Activated CD4-positive, alpha-beta T cell treated with anti-CD3 and anti-CD28 coated beads, Interleukin-2, amount 50 U/mL, for 16 hours (primary cell): Measurements from ENCODE around the gene CCT8L2.
"Not testable (repeated sequence)": the region's sequence is repeated elsewhere in the genome, so short reads cannot be mapped to it uniquely, and the experiment has no call there.

Experiments used
- DNase-seq: peaks from one replicate; pipeline ENCODE4 v3.0.0-alpha.2; 2020

Gene CCT8L2

DNA sequence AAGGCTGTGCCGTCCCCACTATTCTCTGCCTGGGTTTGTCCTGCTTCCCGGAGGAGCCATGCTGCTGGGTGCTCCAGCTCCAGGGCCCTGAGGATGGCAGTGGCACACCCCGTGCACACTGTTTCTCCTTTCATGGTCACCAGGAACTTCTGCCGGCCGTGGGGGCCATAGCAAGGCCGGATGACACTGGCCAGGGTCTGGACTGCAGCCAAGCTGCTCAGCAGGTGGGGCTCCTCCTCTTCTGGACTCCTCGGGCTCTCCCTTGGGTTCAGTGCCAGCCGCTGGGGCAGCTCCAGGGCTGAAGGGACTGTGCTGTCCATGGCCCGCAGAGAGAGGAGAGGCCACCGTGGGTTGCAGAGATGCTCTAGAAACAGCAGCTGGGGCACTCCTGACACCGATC is 379 bp downstream of the CCT8L2 start:
- DNase-seq: not testable (repeated sequence)

- not testable (repeated sequence) for DNase-seq
Observed at GRCh38 chr22:16591136-16591535, 1.5 kb downstream of the CCT8L2 start.

- DNase-seq: no peak
Observed at GRCh38 chr22:16586991-16587390, 5.6 kb downstream of the CCT8L2 start.

DNA sequence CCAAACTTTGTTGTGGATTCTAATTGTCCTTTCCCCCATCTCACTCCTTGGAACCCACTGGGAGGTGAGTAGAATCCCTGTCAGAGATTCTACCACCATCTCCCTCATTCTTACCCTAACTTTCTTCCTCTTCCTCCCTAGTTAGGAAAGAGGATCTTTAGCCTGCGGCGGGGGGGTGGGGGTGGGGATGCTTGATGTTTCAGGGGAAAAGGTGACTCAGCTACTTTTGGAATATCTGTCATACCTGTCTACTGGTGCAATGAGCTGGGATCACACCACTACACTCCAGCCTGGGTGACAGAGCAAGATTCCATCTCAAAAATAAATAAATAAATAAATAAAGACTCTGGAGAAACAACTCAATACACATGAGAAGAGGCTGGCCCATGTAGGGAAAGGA is 6.4 kb downstream of the CCT8L2 start:
- no peak for DNase-seq

DNA sequence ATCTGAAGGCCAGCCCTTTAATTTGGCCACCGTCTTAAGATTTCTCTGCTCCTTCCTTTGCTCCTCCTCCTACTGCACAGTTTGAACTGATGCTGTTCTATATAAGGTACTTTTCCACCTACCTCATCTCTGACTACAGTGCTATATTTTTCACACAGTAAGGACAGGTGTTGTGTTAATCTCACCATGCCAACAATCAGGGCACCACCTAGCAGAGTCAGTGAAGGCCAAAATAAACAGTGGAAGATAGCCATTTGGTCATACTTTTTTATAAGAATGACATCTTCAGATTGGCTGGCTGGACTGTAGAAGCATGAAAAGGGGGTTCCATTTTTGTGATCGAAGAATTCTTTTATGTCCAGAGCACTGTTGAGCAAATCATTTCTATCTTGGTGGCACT is 11.7 kb downstream of the CCT8L2 start:
- not testable (repeated sequence) for DNase-seq

GRCh38 chr22:16569240-16569834 is 23.3 kb downstream of the CCT8L2 start:
- DNase-seq: not testable (repeated sequence)

DNA sequence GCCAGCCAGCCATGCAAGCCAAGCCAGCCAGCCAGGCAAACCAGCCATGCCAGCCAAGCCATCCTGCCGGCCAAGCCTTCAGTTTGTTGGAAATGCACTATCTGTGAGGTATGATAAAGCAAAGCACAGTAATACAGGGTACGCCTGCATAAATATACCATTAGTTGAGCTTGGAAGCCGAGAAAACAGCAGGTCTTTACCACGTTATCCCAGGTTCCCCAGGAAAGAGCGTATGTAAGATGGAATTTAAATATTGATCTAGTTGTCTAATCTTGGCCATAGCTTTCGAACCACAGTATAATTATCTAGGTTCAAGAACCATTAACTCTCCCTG is 24.2 kb downstream of the CCT8L2 start:
- DNase-seq: no peak

- not testable (repeated sequence) for DNase-seq
Observed at GRCh38 chr22:16567617-16568424, 24.8 kb downstream of the CCT8L2 start.

- DNase-seq: not testable (repeated sequence)
Observed at GRCh38 chr22:16566421-16567151, 26.0 kb downstream of the CCT8L2 start.

GRCh38 chr22:16565585-16566420 is 26.8 kb downstream of the CCT8L2 start:
- not testable (repeated sequence) for DNase-seq

GRCh38 chr22:16564837-16565584 is 27.6 kb downstream of the CCT8L2 start:
- not testable (repeated sequence) for DNase-seq

- no peak for DNase-seq
Observed at GRCh38 chr22:16563555-16564520, 28.8 kb downstream of the CCT8L2 start.

- DNase-seq: no peak
Observed at GRCh38 chr22:16562711-16563554, 29.7 kb downstream of the CCT8L2 start.

- DNase-seq: not testable (repeated sequence)
Observed at GRCh38 chr22:16561093-16561658, 31.4 kb downstream of the CCT8L2 start.

DNA sequence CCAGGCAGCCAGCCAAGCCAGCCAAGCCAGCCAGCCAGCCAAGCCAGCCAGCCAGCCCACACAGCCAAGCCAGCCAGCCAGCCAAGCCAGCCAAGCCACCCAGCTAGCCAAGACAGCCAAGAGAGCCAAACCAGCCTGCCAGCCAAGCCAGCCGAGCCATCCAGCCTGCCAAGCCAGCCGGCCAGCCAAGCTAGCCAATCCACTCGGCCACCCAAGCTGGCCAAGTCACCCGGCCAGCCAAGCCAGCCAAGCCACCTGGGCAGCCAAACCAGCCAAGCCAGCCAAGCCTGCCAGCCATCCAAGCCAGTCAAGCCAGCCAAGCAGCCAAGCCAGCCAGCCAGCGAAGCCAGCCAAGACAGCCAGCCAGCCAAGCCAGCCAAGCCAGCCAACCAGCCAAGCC is 32.0 kb downstream of the CCT8L2 start:
- not testable (repeated sequence) for DNase-seq

DNA sequence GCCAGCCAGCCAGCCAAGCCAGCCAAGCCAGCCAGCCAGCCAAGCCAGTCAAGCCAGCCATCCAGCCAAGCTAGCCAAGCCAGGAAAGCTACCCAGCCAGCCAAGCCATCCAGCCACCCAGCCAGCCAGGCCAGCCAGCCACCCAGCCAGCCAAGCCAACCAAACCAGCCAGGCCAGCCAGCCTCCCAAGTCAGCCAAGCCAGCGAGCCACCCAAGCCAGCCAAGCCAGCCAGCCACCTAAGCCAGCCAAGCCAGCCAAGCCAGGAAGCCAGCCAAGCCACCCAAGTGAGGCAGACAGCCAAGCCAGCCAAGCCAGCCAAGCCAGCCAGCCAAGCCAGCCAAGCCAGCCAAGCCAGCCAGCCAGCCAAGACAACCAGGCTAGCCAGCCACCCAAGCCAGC is 32.6 kb downstream of the CCT8L2 start:
- not testable (repeated sequence) for DNase-seq

DNA sequence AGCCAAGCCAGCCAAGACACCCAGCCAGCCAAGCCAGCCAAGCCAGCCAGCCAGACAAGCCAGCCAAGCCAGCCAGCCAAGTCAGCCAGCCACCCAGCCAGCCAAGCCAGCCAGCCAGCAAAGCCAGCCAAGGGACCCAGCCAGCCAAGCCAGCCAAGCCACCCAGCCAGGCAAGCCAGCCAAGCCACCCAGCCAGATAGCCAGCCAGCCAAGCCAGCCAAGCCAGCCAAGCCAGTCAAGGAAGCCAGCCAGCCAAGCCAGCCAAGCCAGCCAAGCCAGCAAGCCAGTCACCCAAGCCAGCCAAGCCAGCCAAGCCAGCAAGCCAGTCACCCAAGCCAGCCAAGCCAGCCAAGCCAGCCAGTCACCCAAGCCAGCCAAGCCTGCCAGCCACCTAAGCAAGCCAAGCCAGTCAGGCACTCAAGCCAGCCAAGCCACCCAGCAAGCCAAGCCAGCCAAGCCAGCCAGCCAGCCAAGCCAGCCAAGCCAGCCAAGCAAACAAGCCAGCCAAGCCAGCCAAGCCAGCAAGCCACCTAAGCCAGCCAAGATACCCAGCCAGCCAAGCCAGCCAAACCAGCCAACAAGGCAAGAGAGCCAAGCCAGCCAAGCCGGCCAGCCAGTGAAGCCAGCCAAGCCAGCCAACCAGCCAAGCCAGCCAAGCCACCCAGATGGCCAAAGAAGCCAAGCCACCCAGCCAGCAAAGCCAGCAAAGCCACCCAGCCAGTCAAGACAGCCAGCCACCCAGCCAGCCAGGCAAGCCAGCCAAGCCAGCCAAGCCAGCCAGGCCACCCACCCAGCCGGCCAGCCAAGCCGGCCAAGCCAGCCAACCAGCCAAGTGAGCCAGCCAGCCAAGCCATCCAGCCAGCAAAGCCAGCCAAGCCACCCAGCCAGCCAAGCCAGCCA is 33.3 kb downstream of the CCT8L2 start:
- no peak for DNase-seq

GRCh38 chr22:16558376-16558945 is 34.1 kb downstream of the CCT8L2 start:
- DNase-seq: not testable (repeated sequence)
